Subcutaneous adipose tissue (tissue), 4 donors: ENCODE measurements around the gene OR6N1. TPM values are rescaled to one million over a fixed set of nuclear protein-coding genes. Genes with fewer than 3 reads are reported as not detected.

Experiments used
- CTCF ChIP-seq: fragments of 450-650 bp; IDR thresholded peaks from one replicate; pipeline ENCODE4 v1.5.1; 2016; ENCODE audit warnings: low read depth, mild to moderate bottlenecking, control low read depth, antibody characterized with exemption, moderate library complexity
- total RNA-seq, 4 donors: library from RNA; depleted of rRNA; stranded (reverse); fragments of >200 nt; gene quantifications; one replicate each; pipeline ENCODE4 v1.1.0, GENCODE V29; 2016

OR6N1 gene
- total RNA-seq, 4 donors from 2014 or later: not detected

GRCh38 chr1:158813164-158813563, 41.2 kb upstream of the OR6N1 start:
- no peak for TF ChIP-seq CTCF

GRCh38 chr1:158812336-158812735, 40.3 kb upstream of the OR6N1 start:
- TF ChIP-seq CTCF: no peak

GRCh38 chr1:158810311-158810710, 38.3 kb upstream of the OR6N1 start:
- TF ChIP-seq CTCF: no peak

- no peak for TF ChIP-seq CTCF
These were observed 37.9 kb upstream of the OR6N1 start for GRCh38 chr1:158809862-158810261.

GRCh38 chr1:158809256-158809655, 37.3 kb upstream of the OR6N1 start:
- no peak for TF ChIP-seq CTCF

GRCh38 chr1:158806916-158807536, 35.0 kb upstream of the OR6N1 start:
- no peak for TF ChIP-seq CTCF

GRCh38 chr1:158803678-158804077, 31.7 kb upstream of the OR6N1 start:
- no peak for TF ChIP-seq CTCF
